Esophagus muscularis mucosa (tissue), 4 donors: Measurements from ENCODE around the gene AGBL2. TPM values are rescaled to one million over a fixed set of nuclear protein-coding genes. Genes with fewer than 3 reads are reported as not detected.

Source experiments
- DNase-seq: peaks from one replicate; pipeline ENCODE4 v3.0.0-alpha.2; 2017; ENCODE audit errors: extremely low spot score
- H3K27ac ChIP-seq, 4 donors: fragments of 200-600 bp; sonication (generic); replicated peaks in 1 of 4; 1 replicate in 3 of 4; 2 replicates in 1 of 4; pipeline ENCODE4 v1.5.1; 2016 to 2019; ENCODE audit warnings: mild to moderate bottlenecking in 1 of 4
- H3K27me3 ChIP-seq, 4 donors: fragments of 200-600 bp; sonication (generic); one replicate each; pipeline versions ENCODE4 v1.5.1 to v1.6.0; 2016 to 2019
- H3K36me3 ChIP-seq, 4 donors: fragments of 200-600 bp; sonication (generic); one replicate each; pipeline ENCODE4 v1.5.1; 2016 to 2019
- H3K4me1 ChIP-seq, 4 donors: fragments of 200-600 bp; sonication (generic); one replicate each; pipeline ENCODE4 v1.5.1; 2016 to 2019
- H3K4me3 ChIP-seq, 4 donors: fragments of 200-600 bp; sonication (generic); 1 replicate in 2 of 4; 2 replicates in 2 of 4; pipeline ENCODE4 v1.5.1; 2016 to 2019; ENCODE audit warnings: mild to moderate bottlenecking in 4 of 4, moderate library complexity in 1 of 4
- H3K9me3 ChIP-seq, 4 donors: fragments of 200-600 bp; sonication (generic); 1 replicate in 3 of 4; 2 replicates in 1 of 4; pipeline ENCODE4 v1.5.1; 2016 to 2019
- EP300 ChIP-seq: sonication (generic); formaldehyde crosslinking; IDR thresholded peaks from one replicate; pipeline ENCODE4 v1.6.1; 2017; ENCODE audit warnings: antibody characterized with exemption
- POLR2A ChIP-seq: fragments of 450-650 bp; IDR thresholded peaks from one replicate; pipeline ENCODE4 v1.6.1; 2017; ENCODE audit warnings: antibody characterized with exemption, moderate library complexity, mild to moderate bottlenecking, low read depth
- POLR2AphosphoS5 ChIP-seq, 2 donors: sonication (generic); formaldehyde crosslinking; IDR thresholded peaks; one replicate each; pipeline ENCODE4 v1.6.1; 2017; ENCODE audit warnings: antibody characterized with exemption in 2 of 2
- WGBS: methylation state at CpG from one replicate; pipeline ENCODE4 v1.1.5; 2018; 5-methylcytosine and 5-hydroxymethylcytosine counted together
- intact Hi-C: fragments of 100-400 bp; cut with DNase I; formaldehyde crosslinking; loops from one replicate; pipeline ENCODE4 v1.15.1; 2023
- small RNA-seq, 3 donors: library from RNA; depleted of rRNA; stranded (forward); fragments of <200 nt; gene quantifications; one replicate each; pipeline ENCODE3, GENCODE V24; 2016
- total RNA-seq, 4 donors: library from RNA; depleted of rRNA; stranded (reverse); fragments of >200 nt; gene quantifications; one replicate each; pipeline versions ENCODE4 v1.1.0 to v1.2.1, GENCODE V29; 2016
- TF ChIP-seq, protein P1 (sequence below), 3 experiments: fragments of 200-600 bp in 2 of 3; fragments of 450-650 bp in 1 of 3; sonication (generic) in 2 of 3; IDR thresholded peaks; one replicate each; pipeline ENCODE4 v1.5.1; 2017 to 2019; ENCODE audit warnings: antibody characterized with exemption in 3 of 3, mild to moderate bottlenecking in 2 of 3, moderate library complexity in 1 of 3

AGBL2 gene
- total RNA-seq, 4 donors from 2014 or later, result 0.42 to 1.8 TPM; not detected in 2

DNA sequence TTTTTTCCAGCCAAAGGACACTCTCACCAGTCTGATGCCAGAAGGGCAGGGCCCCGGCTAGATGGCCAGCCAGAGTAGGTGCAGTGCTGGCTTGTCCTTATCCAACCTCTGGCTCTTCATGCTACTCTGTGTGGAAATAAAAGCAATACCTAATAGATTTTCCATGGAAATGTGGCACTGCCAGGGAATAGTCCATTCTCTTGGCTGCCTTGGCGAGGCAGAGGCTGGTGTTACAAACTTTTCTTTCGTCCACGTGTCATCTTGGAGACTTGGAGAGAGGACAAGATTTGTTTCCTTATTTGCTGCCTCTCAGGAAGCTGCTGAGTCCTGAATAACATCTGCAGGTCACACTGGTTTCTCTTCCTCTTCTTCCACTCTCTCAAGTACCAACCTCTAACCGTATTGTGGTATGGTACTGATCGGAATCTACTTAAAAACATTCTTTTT lies 103.8 kb downstream of the AGBL2 start:
- intact Hi-C loops, result no loop called here
- Histone ChIP-seq H3K4me1 (peaks cover 0 to 20% (median 3%) of the 10 kb centered on the region in 4 donors), H3K4me3 (no peak overlapping the region), H3K27ac (no peak overlapping the region), H3K36me3 (peaks cover 0 to 31% (median 8%) of the 10 kb centered on the region in 4 donors), H3K27me3 (no peaks in the 10 kb centered on the region), H3K9me3 (no peaks in the 10 kb centered on the region)
- WGBS, result 64% methylated on average over 6 of the region's 6 CpGs
- TF ChIP-seq POLR2A, result no peak
- no peak for TF ChIP-seq POLR2AphosphoS5 (IDR thresholded peaks at IDR 0.05)
- TF ChIP-seq, protein P1, sequence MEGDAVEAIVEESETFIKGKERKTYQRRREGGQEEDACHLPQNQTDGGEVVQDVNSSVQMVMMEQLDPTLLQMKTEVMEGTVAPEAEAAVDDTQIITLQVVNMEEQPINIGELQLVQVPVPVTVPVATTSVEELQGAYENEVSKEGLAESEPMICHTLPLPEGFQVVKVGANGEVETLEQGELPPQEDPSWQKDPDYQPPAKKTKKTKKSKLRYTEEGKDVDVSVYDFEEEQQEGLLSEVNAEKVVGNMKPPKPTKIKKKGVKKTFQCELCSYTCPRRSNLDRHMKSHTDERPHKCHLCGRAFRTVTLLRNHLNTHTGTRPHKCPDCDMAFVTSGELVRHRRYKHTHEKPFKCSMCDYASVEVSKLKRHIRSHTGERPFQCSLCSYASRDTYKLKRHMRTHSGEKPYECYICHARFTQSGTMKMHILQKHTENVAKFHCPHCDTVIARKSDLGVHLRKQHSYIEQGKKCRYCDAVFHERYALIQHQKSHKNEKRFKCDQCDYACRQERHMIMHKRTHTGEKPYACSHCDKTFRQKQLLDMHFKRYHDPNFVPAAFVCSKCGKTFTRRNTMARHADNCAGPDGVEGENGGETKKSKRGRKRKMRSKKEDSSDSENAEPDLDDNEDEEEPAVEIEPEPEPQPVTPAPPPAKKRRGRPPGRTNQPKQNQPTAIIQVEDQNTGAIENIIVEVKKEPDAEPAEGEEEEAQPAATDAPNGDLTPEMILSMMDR (IDR thresholded peaks at IDR 0.05), result no peak
- no peak for TF ChIP-seq EP300
- no peak for DNase-seq

GRCh38 chr11:47609675-47610074 lies 105.5 kb downstream of the AGBL2 start:
- Histone ChIP-seq H3K27me3 (no peaks in the 10 kb centered on the region), H3K27ac (no peak overlapping the region), H3K4me1 (peaks cover 0 to 27% (median 3%) of the 10 kb centered on the region in 4 donors), H3K4me3 (no peak overlapping the region), H3K36me3 (peaks cover 0 to 26% (median 8%) of the 10 kb centered on the region in 4 donors), H3K9me3 (no peaks in the 10 kb centered on the region)
- TF ChIP-seq, protein P1 (IDR thresholded peaks at IDR 0.05), result no peak
- no peak for DNase-seq
- intact Hi-C loops, result no loop called here
- WGBS, result 77% methylated on average over 3 of the region's 3 CpGs

Small RNA genes lying within 50 kb of the gene (small RNA-seq; reads per million reads assigned to genes)
- 0 reads per million in 3 donors for gene RF00019

Other genes starting within 250 kb of the AGBL2 start
- 100 to 1,000 TPM in 2 of 4 donors, 10 to 100 TPM in 2; 69.6 to 151 (median 99.3) TPM for gene CELF1, start 162.2 kb downstream of the AGBL2 start, total RNA-seq
- gene PTPMT1, start 149.8 kb downstream of the AGBL2 start, total RNA-seq, result 10 to 100 TPM; 63.0 to 96.4 (median 79.6) TPM
- 10 to 100 TPM; 18.7 to 31.2 (median 24.8) TPM for gene KBTBD4, start 136.4 kb downstream of the AGBL2 start, total RNA-seq
- 10 to 100 TPM; 53.5 to 76.7 (median 72.0) TPM for gene NDUFS3, start 136.3 kb downstream of the AGBL2 start, total RNA-seq
- under 1 TPM in 2 of 4 donors, not detected in 2; 0.66 to 0.80 TPM for gene FAM180B, start 128.7 kb downstream of the AGBL2 start, total RNA-seq
- 1 to 10 TPM; 1.6 to 2.2 (median 1.7) TPM for gene C1QTNF4, start 121.0 kb downstream of the AGBL2 start, total RNA-seq
- gene MTCH2, start 72.8 kb downstream of the AGBL2 start, total RNA-seq, result 10 to 100 TPM; 32.5 to 40.6 (median 37.6) TPM
- 10 to 100 TPM; 59.3 to 92.2 (median 80.8) TPM for gene FNBP4, start 52.0 kb upstream of the AGBL2 start, total RNA-seq
- gene NUP160, start 133.0 kb upstream of the AGBL2 start, total RNA-seq, result 10 to 100 TPM; 18.4 to 22.7 (median 19.0) TPM